ENCODE measurements around the gene SAMHD1.
"Not testable (repeated sequence)": the region's sequence is repeated elsewhere in the genome, so short reads cannot be mapped to it uniquely, and the experiment has no call there.

The SAMHD1 gene

DNA sequence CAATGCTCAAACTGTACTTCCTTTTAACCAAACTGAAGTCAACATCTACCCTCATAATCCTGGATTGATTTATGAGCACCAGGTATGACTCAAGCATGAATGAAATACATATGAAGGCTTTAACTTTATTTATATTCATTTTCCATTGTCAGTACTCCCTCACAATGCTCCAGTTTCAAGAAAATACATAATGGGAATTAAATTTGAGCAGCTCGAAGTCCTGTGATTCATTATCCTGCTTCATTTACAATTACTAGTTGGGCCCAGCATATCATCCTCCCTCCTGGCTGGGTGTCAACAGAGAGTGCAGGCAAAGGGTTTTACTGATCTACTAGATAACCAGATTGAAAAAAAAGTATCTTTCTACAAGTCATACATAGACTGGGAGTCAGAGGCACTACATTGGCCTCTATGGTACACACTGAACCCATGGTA lies 10.1 kb downstream of the SAMHD1 start:
- Histone ChIP-seq H3K4me2 (ENCODE audit: low read length) (no peak overlapping the region), H3K27me3 (ENCODE audit: insufficient read depth, low read length) (no peaks in the 10 kb centered on the region), H3K9me3 (ENCODE audit: low read length) (no peaks in the 10 kb centered on the region), H3F3A (ENCODE audit: insufficient read depth, low read length) (0 out of 2 replicates have a peak, but pooled peaks cover 3% of the 10 kb centered on the region), H3K36me3 (ENCODE audit: insufficient read depth, low read length) (peaks cover 37% of the 10 kb centered on the region; the same call in 1 of the 2 replicates), H2AFZ (ENCODE audit: low read length) (no peak overlapping the region), H3K9ac (ENCODE audit: low read length) (no peak overlapping the region), H3K4me3 (ENCODE audit: low read depth, low read length, poor library complexity, severe bottlenecking) (no peak overlapping the region), H3K79me2 (ENCODE audit: insufficient read depth, low read length) (no peaks in the 10 kb centered on the region), H3K4me1 (ENCODE audit: insufficient read depth, low read length, severe bottlenecking) (no peaks in the 10 kb centered on the region), H4K20me1 (ENCODE audit: insufficient read depth, low read length) (no peaks in the 10 kb centered on the region), H3K27ac (ENCODE audit: low read depth, low read length, poor library complexity, severe bottlenecking) (no peak overlapping the region), H3K9me2 (ENCODE audit: low read depth, low read length) (no peaks in the 10 kb centered on the region)
- TF ChIP-seq, protein P1, sequence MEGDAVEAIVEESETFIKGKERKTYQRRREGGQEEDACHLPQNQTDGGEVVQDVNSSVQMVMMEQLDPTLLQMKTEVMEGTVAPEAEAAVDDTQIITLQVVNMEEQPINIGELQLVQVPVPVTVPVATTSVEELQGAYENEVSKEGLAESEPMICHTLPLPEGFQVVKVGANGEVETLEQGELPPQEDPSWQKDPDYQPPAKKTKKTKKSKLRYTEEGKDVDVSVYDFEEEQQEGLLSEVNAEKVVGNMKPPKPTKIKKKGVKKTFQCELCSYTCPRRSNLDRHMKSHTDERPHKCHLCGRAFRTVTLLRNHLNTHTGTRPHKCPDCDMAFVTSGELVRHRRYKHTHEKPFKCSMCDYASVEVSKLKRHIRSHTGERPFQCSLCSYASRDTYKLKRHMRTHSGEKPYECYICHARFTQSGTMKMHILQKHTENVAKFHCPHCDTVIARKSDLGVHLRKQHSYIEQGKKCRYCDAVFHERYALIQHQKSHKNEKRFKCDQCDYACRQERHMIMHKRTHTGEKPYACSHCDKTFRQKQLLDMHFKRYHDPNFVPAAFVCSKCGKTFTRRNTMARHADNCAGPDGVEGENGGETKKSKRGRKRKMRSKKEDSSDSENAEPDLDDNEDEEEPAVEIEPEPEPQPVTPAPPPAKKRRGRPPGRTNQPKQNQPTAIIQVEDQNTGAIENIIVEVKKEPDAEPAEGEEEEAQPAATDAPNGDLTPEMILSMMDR (IDR thresholded peaks at IDR 0.05; ENCODE audit: low read length): no peak
- TF ChIP-seq EZH2 (IDR thresholded peaks at IDR 0.05; ENCODE audit: borderline replicate concordance, low read length): no peak

DNA sequence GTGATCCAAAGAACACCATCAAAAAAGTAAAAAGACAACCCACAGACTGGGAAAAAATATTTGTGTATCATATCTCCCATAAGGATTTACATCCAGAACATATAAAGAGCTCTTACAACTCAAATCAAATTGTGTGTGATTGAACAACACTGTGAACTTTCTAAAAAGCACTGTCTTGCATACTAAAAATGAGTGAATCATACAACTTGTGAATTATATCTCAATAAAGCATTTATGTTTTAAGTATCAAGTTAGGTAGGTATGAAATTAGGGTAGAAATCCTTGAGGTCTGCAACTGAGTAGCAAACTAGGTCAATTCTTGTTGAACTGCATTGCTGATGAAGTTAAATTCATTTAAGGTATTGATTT lies 14.1 kb downstream of the SAMHD1 start:
- Histone ChIP-seq H3F3A (ENCODE audit: insufficient read depth, low read length) (0 out of 2 replicates have a peak, but pooled peaks cover 3% of the 10 kb centered on the region), H3K27me3 (ENCODE audit: insufficient read depth, low read length) (no peaks in the 10 kb centered on the region), H3K27ac (ENCODE audit: low read depth, low read length, poor library complexity, severe bottlenecking) (no peak overlapping the region), H3K4me1 (ENCODE audit: insufficient read depth, low read length, severe bottlenecking) (no peaks in the 10 kb centered on the region), H3K4me3 (ENCODE audit: low read depth, low read length, poor library complexity, severe bottlenecking) (no peak overlapping the region), H3K79me2 (ENCODE audit: insufficient read depth, low read length) (no peaks in the 10 kb centered on the region), H2AFZ (ENCODE audit: low read length) (no peak overlapping the region), H3K9me2 (ENCODE audit: low read depth, low read length) (no peaks in the 10 kb centered on the region), H3K9me3 (ENCODE audit: low read length) (no peaks in the 10 kb centered on the region), H4K20me1 (ENCODE audit: insufficient read depth, low read length) (no peaks in the 10 kb centered on the region), H3K4me2 (ENCODE audit: low read length) (no peak overlapping the region), H3K9ac (ENCODE audit: low read length) (no peak overlapping the region), H3K36me3 (ENCODE audit: insufficient read depth, low read length) (peaks cover 23% of the 10 kb centered on the region)
- TF ChIP-seq, protein P1 (IDR thresholded peaks at IDR 0.05; ENCODE audit: low read length): no peak
- no peak for TF ChIP-seq EZH2 (IDR thresholded peaks at IDR 0.05; ENCODE audit: borderline replicate concordance, low read length)

DNA sequence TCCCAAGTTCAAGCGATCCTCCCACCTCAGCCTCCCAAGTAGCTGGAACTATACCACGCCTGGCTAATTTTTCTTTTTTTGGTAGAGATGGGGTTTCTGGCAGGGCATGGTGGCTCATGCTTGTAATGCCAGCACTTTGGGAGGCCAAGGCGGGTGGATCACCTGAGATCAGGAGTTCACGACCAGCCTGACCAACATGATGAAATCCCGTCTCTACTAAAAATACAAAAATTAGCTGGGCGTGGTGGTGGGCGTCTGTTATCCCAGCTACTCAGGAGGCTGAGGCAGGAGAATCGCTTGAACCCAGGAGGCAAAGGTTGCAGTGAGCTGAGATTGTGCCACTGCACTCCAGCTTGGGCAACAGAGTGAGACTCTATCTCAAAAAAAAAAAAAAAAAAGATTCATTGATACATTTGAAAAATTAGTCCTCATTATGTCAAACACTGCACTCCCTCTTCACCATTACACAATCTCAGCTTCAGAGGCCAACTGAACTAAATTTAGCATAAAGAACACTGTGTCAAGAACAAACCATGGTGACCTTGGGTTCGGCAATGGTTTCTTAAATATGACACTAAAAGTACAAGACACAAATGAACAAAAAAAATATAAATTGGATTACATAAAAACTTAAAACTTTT lies 14.6 kb downstream of the SAMHD1 start:
- not testable (repeated sequence) for H3K79me2 ChIP-seq (ENCODE audit: insufficient read depth, low read length); H3K4me3 ChIP-seq (ENCODE audit: low read depth, low read length, poor library complexity, severe bottlenecking); H3K4me1 ChIP-seq (ENCODE audit: insufficient read depth, low read length, severe bottlenecking); H2AFZ ChIP-seq (ENCODE audit: low read length); H3F3A ChIP-seq (ENCODE audit: insufficient read depth, low read length); H3K9me2 ChIP-seq (ENCODE audit: low read depth, low read length); H3K27ac ChIP-seq (ENCODE audit: low read depth, low read length, poor library complexity, severe bottlenecking); H3K9me3 ChIP-seq (ENCODE audit: low read length); H3K27me3 ChIP-seq (ENCODE audit: insufficient read depth, low read length); H3K9ac ChIP-seq (ENCODE audit: low read length); H4K20me1 ChIP-seq (ENCODE audit: insufficient read depth, low read length); H3K4me2 ChIP-seq (ENCODE audit: low read length)
- H3K36me3 ChIP-seq (ENCODE audit: insufficient read depth, low read length): peaks cover 23% of the 10 kb centered on the region

DNA sequence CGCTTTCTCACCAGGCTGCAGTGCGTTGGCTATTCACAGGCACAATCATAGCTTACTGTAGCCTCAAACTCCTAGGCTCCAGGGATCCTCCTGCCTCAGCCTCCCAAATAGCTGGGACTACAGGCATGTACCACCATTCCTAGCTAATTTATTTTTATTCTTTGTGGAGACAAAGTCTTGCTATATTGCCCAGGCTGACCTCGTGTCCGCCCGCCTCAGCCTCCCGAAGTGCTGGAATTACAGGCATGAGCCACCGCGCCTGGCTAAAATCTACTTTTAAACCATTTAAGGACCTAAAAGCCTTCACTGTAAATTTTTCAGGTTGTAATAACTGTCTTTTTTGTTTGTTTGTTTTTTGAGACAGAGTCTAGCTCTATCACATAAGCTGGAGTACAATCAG lies 15.2 kb downstream of the SAMHD1 start:
- Histone ChIP-seq H3K27me3 (ENCODE audit: insufficient read depth, low read length) (no peaks in the 10 kb centered on the region), H3K36me3 (ENCODE audit: insufficient read depth, low read length) (peaks cover 24% of the 10 kb centered on the region), H3K79me2 (ENCODE audit: insufficient read depth, low read length) (no peaks in the 10 kb centered on the region), H3K4me3 (ENCODE audit: low read depth, low read length, poor library complexity, severe bottlenecking) (no peak overlapping the region), H3K9me2 (ENCODE audit: low read depth, low read length) (no peaks in the 10 kb centered on the region), H3K9me3 (ENCODE audit: low read length) (no peaks in the 10 kb centered on the region), H3F3A (ENCODE audit: insufficient read depth, low read length) (0 out of 2 replicates have a peak, but pooled peaks cover 3% of the 10 kb centered on the region), H3K27ac (ENCODE audit: low read depth, low read length, poor library complexity, severe bottlenecking) (no peak overlapping the region), H3K4me2 (ENCODE audit: low read length) (no peak overlapping the region), H3K9ac (ENCODE audit: low read length) (no peak overlapping the region), H2AFZ (ENCODE audit: low read length) (no peak overlapping the region), H4K20me1 (ENCODE audit: insufficient read depth, low read length) (no peaks in the 10 kb centered on the region), H3K4me1 (ENCODE audit: insufficient read depth, low read length, severe bottlenecking) (no peaks in the 10 kb centered on the region)
- no peak for TF ChIP-seq EZH2 (IDR thresholded peaks at IDR 0.05; ENCODE audit: borderline replicate concordance, low read length)
- TF ChIP-seq, protein P1 (IDR thresholded peaks at IDR 0.05; ENCODE audit: low read length): no peak

DNA sequence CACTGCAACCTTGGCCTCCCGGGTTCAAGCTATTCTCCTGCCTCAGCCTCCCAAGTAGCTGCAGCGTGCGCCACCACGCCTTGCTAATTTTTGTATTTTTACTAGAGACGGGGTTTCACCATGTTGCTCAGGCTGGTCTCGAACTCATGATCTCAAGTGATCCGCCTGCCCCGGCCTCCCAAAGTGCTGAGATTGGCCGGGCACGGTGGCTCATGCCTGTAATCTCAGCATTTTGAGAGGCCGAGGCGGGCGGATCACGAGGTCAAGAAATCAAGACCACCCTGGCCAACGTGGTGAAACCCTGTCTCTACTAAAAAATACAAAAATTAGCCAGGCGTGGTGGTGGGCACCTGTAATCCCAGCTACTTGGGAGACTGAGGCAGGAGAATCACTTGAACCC lies 17.9 kb downstream of the SAMHD1 start:
- not testable (repeated sequence) for H4K20me1 ChIP-seq (ENCODE audit: insufficient read depth, low read length); H3F3A ChIP-seq (ENCODE audit: insufficient read depth, low read length); H2AFZ ChIP-seq (ENCODE audit: low read length); H3K4me2 ChIP-seq (ENCODE audit: low read length); H3K9me2 ChIP-seq (ENCODE audit: low read depth, low read length); H3K4me1 ChIP-seq (ENCODE audit: insufficient read depth, low read length, severe bottlenecking); H3K79me2 ChIP-seq (ENCODE audit: insufficient read depth, low read length); H3K27me3 ChIP-seq (ENCODE audit: insufficient read depth, low read length); H3K4me3 ChIP-seq (ENCODE audit: low read depth, low read length, poor library complexity, severe bottlenecking); H3K9ac ChIP-seq (ENCODE audit: low read length); H3K27ac ChIP-seq (ENCODE audit: low read depth, low read length, poor library complexity, severe bottlenecking); H3K9me3 ChIP-seq (ENCODE audit: low read length)
- H3K36me3 ChIP-seq (ENCODE audit: insufficient read depth, low read length): peaks cover 38% of the 10 kb centered on the region
